HEK293 (cell line): ENCODE measurements around the gene EEF1AKMT4.

Experiments used
- KLF9 ChIP-seq: fragments of 450-650 bp; formaldehyde crosslinking; IDR thresholded peaks from 2 replicates; pipeline ENCODE4 v1.5.1; 2016; ENCODE audit warnings: missing biosample characterization, missing genetic modification characterization, low read depth
- PRDM2 ChIP-seq: fragments of 450-650 bp; formaldehyde crosslinking; IDR thresholded peaks from 2 replicates; pipeline ENCODE4 v1.5.1; 2016; ENCODE audit warnings: missing biosample characterization, missing genetic modification characterization, borderline replicate concordance
- PRDM6 ChIP-seq: fragments of 450-650 bp; formaldehyde crosslinking; IDR thresholded peaks from 2 replicates; pipeline ENCODE4 v1.5.1; 2017; ENCODE audit warnings: missing biosample characterization, missing genetic modification characterization
- SALL2 ChIP-seq: fragments of 450-650 bp; formaldehyde crosslinking; IDR thresholded peaks from 2 replicates; pipeline ENCODE4 v1.5.0; 2017; ENCODE audit warnings: missing biosample characterization, mild to moderate bottlenecking, missing genetic modification characterization, borderline replicate concordance
- SCRT2 ChIP-seq: fragments of 450-650 bp; formaldehyde crosslinking; IDR thresholded peaks from 2 replicates; pipeline ENCODE4 v1.5.1; 2016; ENCODE audit warnings: missing biosample characterization, missing genetic modification characterization
- WT1 ChIP-seq: fragments of 450-650 bp; formaldehyde crosslinking; IDR thresholded peaks from 2 replicates; pipeline ENCODE4 v1.5.1; 2016; ENCODE audit warnings: missing biosample characterization, missing genetic modification characterization
- ZBTB44 ChIP-seq: fragments of 450-650 bp; IDR thresholded peaks from 2 replicates; pipeline ENCODE4 v1.5.1; 2018; ENCODE audit warnings: missing biosample characterization, mild to moderate bottlenecking, missing genetic modification characterization
- ZBTB7A ChIP-seq: fragments of 450-650 bp; formaldehyde crosslinking; IDR thresholded peaks from 2 replicates; pipeline ENCODE4 v1.5.1; 2016; ENCODE audit warnings: low read depth, missing biosample characterization, missing genetic modification characterization
- ZNF10 ChIP-seq: fragments of 450-650 bp; formaldehyde crosslinking; IDR thresholded peaks from 2 replicates; pipeline ENCODE4 v1.5.1; 2017; ENCODE audit warnings: missing biosample characterization, missing genetic modification characterization
- ZNF174 ChIP-seq: fragments of 450-650 bp; formaldehyde crosslinking; IDR thresholded peaks from 2 replicates; pipeline ENCODE4 v1.5.0; 2017; ENCODE audit warnings: missing biosample characterization, mild to moderate bottlenecking, missing genetic modification characterization
- ZNF18 ChIP-seq: fragments of 450-650 bp; formaldehyde crosslinking; IDR thresholded peaks from 2 replicates; pipeline ENCODE4 v1.5.1; 2016; ENCODE audit warnings: missing biosample characterization, missing genetic modification characterization
- ZNF19 ChIP-seq: fragments of 450-650 bp; formaldehyde crosslinking; IDR thresholded peaks from 2 replicates; pipeline ENCODE4; 2016; ENCODE audit warnings: missing biosample characterization, missing genetic modification characterization, low read depth
- ZNF23 ChIP-seq: fragments of 450-650 bp; formaldehyde crosslinking; IDR thresholded peaks from 2 replicates; pipeline ENCODE4 v1.5.1; 2016; ENCODE audit warnings: missing biosample characterization, missing genetic modification characterization, borderline replicate concordance
- ZNF24 ChIP-seq: fragments of 450-650 bp; formaldehyde crosslinking; IDR thresholded peaks from 2 replicates; pipeline ENCODE4 v1.5.1; 2016; ENCODE audit warnings: missing biosample characterization, missing genetic modification characterization
- ZNF311 ChIP-seq: fragments of 450-650 bp; formaldehyde crosslinking; IDR thresholded peaks from 2 replicates; pipeline ENCODE4 v1.5.1; 2017; ENCODE audit warnings: missing biosample characterization, missing genetic modification characterization, borderline replicate concordance
- ZNF324 ChIP-seq: fragments of 450-650 bp; formaldehyde crosslinking; IDR thresholded peaks from 2 replicates; pipeline ENCODE4 v1.5.1; 2016; ENCODE audit warnings: missing biosample characterization, missing genetic modification characterization
- ZNF350 ChIP-seq: fragments of 450-650 bp; formaldehyde crosslinking; IDR thresholded peaks from 2 replicates; pipeline ENCODE4 v1.5.0; 2017; ENCODE audit warnings: missing biosample characterization, mild to moderate bottlenecking, missing genetic modification characterization
- ZNF362 ChIP-seq: fragments of 450-650 bp; formaldehyde crosslinking; IDR thresholded peaks from 2 replicates; pipeline ENCODE4 v1.5.1; 2016; ENCODE audit warnings: missing biosample characterization, missing genetic modification characterization
- ZNF501 ChIP-seq: fragments of 450-650 bp; formaldehyde crosslinking; IDR thresholded peaks from 2 replicates; pipeline ENCODE4 v1.5.1; 2016; ENCODE audit warnings: missing biosample characterization, missing genetic modification characterization
- ZNF529 ChIP-seq: fragments of 450-650 bp; formaldehyde crosslinking; IDR thresholded peaks from 2 replicates; pipeline ENCODE4 v1.5.1; 2017; ENCODE audit warnings: missing genetic modification characterization, missing biosample characterization; ENCODE audit not compliant: insufficient replicate concordance
- ZNF600 ChIP-seq: fragments of 450-650 bp; formaldehyde crosslinking; IDR thresholded peaks from 2 replicates; pipeline ENCODE4 v1.5.1; 2016; ENCODE audit warnings: missing biosample characterization, missing genetic modification characterization
- ZNF621 ChIP-seq: fragments of 450-650 bp; formaldehyde crosslinking; IDR thresholded peaks from 2 replicates; pipeline ENCODE4 v1.5.1; 2017; ENCODE audit warnings: missing biosample characterization, missing genetic modification characterization
- ZNF623 ChIP-seq: fragments of 450-650 bp; formaldehyde crosslinking; IDR thresholded peaks from 2 replicates; pipeline ENCODE4 v1.5.1; 2016; ENCODE audit warnings: missing biosample characterization, missing genetic modification characterization
- ZNF692 ChIP-seq: fragments of 450-650 bp; formaldehyde crosslinking; IDR thresholded peaks from 2 replicates; pipeline ENCODE4 v1.5.1; 2016; ENCODE audit warnings: missing biosample characterization, missing genetic modification characterization
- ZXDB ChIP-seq: fragments of 450-650 bp; formaldehyde crosslinking; IDR thresholded peaks from 2 replicates; pipeline ENCODE4 v1.5.1; 2016; ENCODE audit warnings: missing biosample characterization, missing genetic modification characterization

Gene EEF1AKMT4

GRCh38 chr3:184248454-184249411 lies 739 bp upstream of the EEF1AKMT4 start, which contains the start of gene ALG3 (continued):
- TF ChIP-seq ZBTB44 (tag by site-specific recombination) (no peak), ZXDB (tag by site-specific recombination) (peak; percentile 77), ZNF362 (no peak), ZNF24 (tag by site-specific recombination) (0 out of 2 replicates have a peak, but pooled peaks have one; percentile 29), ZNF19 (tag by site-specific recombination) (no peak), ZNF324 (tag by site-specific recombination) (peak; percentile 77), WT1 (0 out of 2 replicates have a peak, but pooled peaks have one; percentile 24), ZNF600 (no peak), ZNF23 (no peak), ZNF350 (tag by site-specific recombination) (no peak), ZNF174 (tag by site-specific recombination) (no peak), PRDM2 (tag by site-specific recombination) (no peak), ZNF18 (tag by site-specific recombination) (no peak), ZBTB7A (peak; percentile 93), ZNF692 (tag by site-specific recombination) (peak; percentile 94), SALL2 (no peak), ZNF623 (tag by site-specific recombination) (no peak), ZNF529 (tag by site-specific recombination) (no peak), PRDM6 (tag by site-specific recombination) (no peak), ZNF501 (tag by site-specific recombination) (peak; percentile 89), ZNF621 (tag by site-specific recombination) (no peak), KLF9 (tag by site-specific recombination) (peak; percentile 69), ZNF10 (tag by site-specific recombination) (no peak), SCRT2 (tag by site-specific recombination) (no peak), ZNF311 (tag by site-specific recombination) (no peak)
